BLaER1 (cell line): ENCODE data around the gene DNPEP.
"Not testable (repeated sequence)": the region's sequence is repeated elsewhere in the genome, so short reads cannot be mapped to it uniquely, and the experiment has no call there.

Experiments
- H3K27ac ChIP-seq: shearing (Covaris generic); formaldehyde crosslinking; 2 replicates; pipeline ENCODE4 v1.8.1; 2022
- H3K27me3 ChIP-seq: shearing (Covaris generic); formaldehyde crosslinking; 2 replicates; pipeline ENCODE4 v1.8.1; 2022
- H3K36me3 ChIP-seq: shearing (Covaris generic); formaldehyde crosslinking; 2 replicates; pipeline ENCODE4 v1.8.1; 2022
- H3K4me1 ChIP-seq: shearing (Covaris generic); formaldehyde crosslinking; 2 replicates; pipeline ENCODE4 v1.8.1; 2022
- H3K4me2 ChIP-seq: shearing (Covaris generic); formaldehyde crosslinking; 2 replicates; pipeline ENCODE4 v1.8.1; 2022
- H3K4me3 ChIP-seq: shearing (Covaris generic); formaldehyde crosslinking; 2 replicates; pipeline ENCODE4 v1.8.1; 2022
- H3K9ac ChIP-seq: shearing (Covaris generic); formaldehyde crosslinking; 2 replicates; pipeline ENCODE4 v1.8.1; 2022
- H3K9me3 ChIP-seq: shearing (Covaris generic); formaldehyde crosslinking; 2 replicates; pipeline ENCODE4 v1.8.1; 2022
- H4K20me1 ChIP-seq: shearing (Covaris generic); formaldehyde crosslinking; 2 replicates; pipeline ENCODE4 v1.8.1; 2022
- Cebpa-rat ChIP-seq: shearing (Covaris generic); IDR thresholded peaks from 2 replicates; pipeline ENCODE4 v1.8.1; 2022

DNPEP gene

GRCh38 chr2:219402665-219403515 lies 15.2 kb upstream of the DNPEP start:
- Histone ChIP-seq H4K20me1 (no peaks in the 10 kb centered on the region), H3K4me3 (no peak overlapping the region), H3K9me3 (no peaks in the 10 kb centered on the region), H3K27ac (no peak overlapping the region), H3K36me3 (no peaks in the 10 kb centered on the region), H3K4me1 (peaks cover 24% of the 10 kb centered on the region), H3K27me3 (no peaks in the 10 kb centered on the region), H3K9ac (no peak overlapping the region), H3K4me2 (no peak overlapping the region)
- no peak for TF ChIP-seq Cebpa-rat

GRCh38 chr2:219401606-219402005 lies 13.9 kb upstream of the DNPEP start:
- H3K9ac ChIP-seq, result no peak overlapping the region
- H3K4me3 ChIP-seq, result no peak overlapping the region
- TF ChIP-seq Cebpa-rat, result no peak
- no peaks in the 10 kb centered on the region for H3K36me3 ChIP-seq
- H3K9me3 ChIP-seq, result no peaks in the 10 kb centered on the region
- H4K20me1 ChIP-seq, result no peaks in the 10 kb centered on the region
- no peak overlapping the region for H3K27ac ChIP-seq
- peaks cover 36% of the 10 kb centered on the region for H3K4me1 ChIP-seq
- no peak overlapping the region for H3K4me2 ChIP-seq
- H3K27me3 ChIP-seq, result no peaks in the 10 kb centered on the region

GRCh38 chr2:219400562-219400961 lies 12.8 kb upstream of the DNPEP start:
- peak overlapping the region; percentile 53 for H3K4me2 ChIP-seq
- no peak overlapping the region for H3K27ac ChIP-seq
- H3K4me3 ChIP-seq, result no peak overlapping the region
- H3K27me3 ChIP-seq, result no peaks in the 10 kb centered on the region
- no peak for TF ChIP-seq Cebpa-rat
- no peaks in the 10 kb centered on the region for H4K20me1 ChIP-seq
- H3K4me1 ChIP-seq, result peaks cover 37% of the 10 kb centered on the region
- H3K9ac ChIP-seq, result no peak overlapping the region
- H3K36me3 ChIP-seq, result no peaks in the 10 kb centered on the region
- no peaks in the 10 kb centered on the region for H3K9me3 ChIP-seq

- Histone ChIP-seq H3K4me2 (peak overlapping the region; percentile 53), H3K9ac (no peak overlapping the region), H4K20me1 (no peaks in the 10 kb centered on the region), H3K27ac (no peak overlapping the region), H3K27me3 (no peaks in the 10 kb centered on the region), H3K4me1 (peaks cover 37% of the 10 kb centered on the region), H3K4me3 (no peak overlapping the region), H3K36me3 (no peaks in the 10 kb centered on the region), H3K9me3 (no peaks in the 10 kb centered on the region)
- no peak for TF ChIP-seq Cebpa-rat
These were observed 12.2 kb upstream of the DNPEP start for GRCh38 chr2:219399716-219400478.

GRCh38 chr2:219398721-219399363 lies 11.1 kb upstream of the DNPEP start:
- H3K9ac ChIP-seq, result no peak overlapping the region; the same call in 1 of the 2 replicates
- H3K27ac ChIP-seq, result no peak overlapping the region
- H3K4me2 ChIP-seq, result no peak overlapping the region

GRCh38 chr2:219396863-219397457 lies 9.2 kb upstream of the DNPEP start:
- H3K4me2 ChIP-seq, result peak overlapping the region; percentile 65
- H3K27ac ChIP-seq, result peak overlapping the region; percentile 51
- H3K9me3 ChIP-seq, result peaks cover 8% of the 10 kb centered on the region; the same call in 1 of the 2 replicates
- no peak for TF ChIP-seq Cebpa-rat
- H3K36me3 ChIP-seq, result no peaks in the 10 kb centered on the region
- no peaks in the 10 kb centered on the region for H4K20me1 ChIP-seq
- H3K4me1 ChIP-seq, result peaks cover 37% of the 10 kb centered on the region
- H3K4me3 ChIP-seq, result no peak overlapping the region
- no peaks in the 10 kb centered on the region for H3K27me3 ChIP-seq
- no peak overlapping the region for H3K9ac ChIP-seq

More at GRCh38 chr2:219398721-219399363, 11.1 kb upstream of the DNPEP start:
- Histone ChIP-seq H3K9me3 (no peaks in the 10 kb centered on the region), H3K4me1 (peaks cover 37% of the 10 kb centered on the region), H4K20me1 (no peaks in the 10 kb centered on the region), H3K4me3 (no peak overlapping the region), H3K27me3 (no peaks in the 10 kb centered on the region), H3K36me3 (no peaks in the 10 kb centered on the region)
- TF ChIP-seq Cebpa-rat, result no peak

GRCh38 chr2:219395609-219396008 lies 7.9 kb upstream of the DNPEP start:
- Histone ChIP-seq H3K27me3 (no peaks in the 10 kb centered on the region), H3K4me3 (no peak overlapping the region), H3K27ac (no peak overlapping the region), H4K20me1 (no peaks in the 10 kb centered on the region), H3K9ac (no peak overlapping the region), H3K9me3 (peaks cover 8% of the 10 kb centered on the region; the same call in 1 of the 2 replicates), H3K4me2 (no peak overlapping the region), H3K36me3 (no peaks in the 10 kb centered on the region), H3K4me1 (peaks cover 33% of the 10 kb centered on the region)
- TF ChIP-seq Cebpa-rat, result no peak

GRCh38 chr2:219395056-219395455 lies 7.3 kb upstream of the DNPEP start:
- H3K4me1 ChIP-seq, result peaks cover 28% of the 10 kb centered on the region
- not testable (repeated sequence) for H3K36me3 ChIP-seq, H3K27ac ChIP-seq, H3K27me3 ChIP-seq, H3K4me3 ChIP-seq, H3K9me3 ChIP-seq, H3K9ac ChIP-seq, H3K4me2 ChIP-seq, H4K20me1 ChIP-seq

GRCh38 chr2:219392754-219393153 lies 5.0 kb upstream of the DNPEP start:
- peaks cover 17% of the 10 kb centered on the region for H3K4me1 ChIP-seq
- H3K27ac ChIP-seq, result no peak overlapping the region
- H3K9me3 ChIP-seq, result peaks cover 8% of the 10 kb centered on the region; the same call in 1 of the 2 replicates
- no peaks in the 10 kb centered on the region for H3K27me3 ChIP-seq
- no peak overlapping the region for H3K4me3 ChIP-seq
- H4K20me1 ChIP-seq, result no peaks in the 10 kb centered on the region
- no peaks in the 10 kb centered on the region for H3K36me3 ChIP-seq
- no peak overlapping the region for H3K9ac ChIP-seq
- TF ChIP-seq Cebpa-rat, result no peak
- no peak overlapping the region for H3K4me2 ChIP-seq

- TF ChIP-seq Cebpa-rat, result no peak
These were observed 1.1 kb upstream of the DNPEP start for GRCh38 chr2:219388907-219389156.

More at GRCh38 chr2:219388907-219389156, 1.1 kb upstream of the DNPEP start:
- Histone ChIP-seq H3K4me1 (peaks cover 17% of the 10 kb centered on the region), H3K9ac (peak overlapping the region; percentile 36; the same call in 1 of the 2 replicates), H4K20me1 (peaks cover 16% of the 10 kb centered on the region), H3K4me2 (peak overlapping the region; percentile 54), H3K9me3 (peaks cover 8% of the 10 kb centered on the region; the same call in 1 of the 2 replicates), H3K4me3 (peak overlapping the region; percentile 40; the same call in 1 of the 2 replicates), H3K27ac (no peak overlapping the region; the same call in 1 of the 2 replicates), H3K36me3 (peaks cover 28% of the 10 kb centered on the region), H3K27me3 (no peaks in the 10 kb centered on the region)
